Measurements from ENCODE around the gene SPDYC. TPM values are rescaled to one million over a fixed set of nuclear protein-coding genes. Genes with fewer than 3 reads are reported as not detected.
A peak's percentile ranks its signal among the peaks of the same experiment; 100 is the strongest.
"Not testable (repeated sequence)": the region's sequence is repeated elsewhere in the genome, so short reads cannot be mapped to it uniquely, and the experiment has no call there.

SPDYC gene
- total RNA-seq, 3 donors from 2014 or later: not detected

GRCh38 chr11:65174571-65175010 lies 4.6 kb downstream of the SPDYC start:
- ATAC-seq; H3K4me1 Mint-ChIP-seq (ENCODE audit: low read depth); H3K9me3 Mint-ChIP-seq; DNase-seq; H3K4me3 Mint-ChIP-seq; H3K36me3 Mint-ChIP-seq (ENCODE audit: insufficient read depth); H3K27me3 Mint-ChIP-seq (ENCODE audit: low read depth): not testable (repeated sequence)

GRCh38 chr11:65180877-65181568 lies 11.0 kb downstream of the SPDYC start:
- DNase-seq (peak; percentile 41), ATAC-seq (peak; percentile 82)
- H3K36me3 Mint-ChIP-seq (ENCODE audit: insufficient read depth): peaks cover 2% of the 10 kb centered on the region
- no peaks in the 10 kb centered on the region for H3K27me3 Mint-ChIP-seq (ENCODE audit: low read depth)
- H3K4me3 Mint-ChIP-seq: peak overlapping the region; percentile 85
- no peaks in the 10 kb centered on the region for H3K9me3 Mint-ChIP-seq
- peaks cover 17% of the 10 kb centered on the region for H3K4me1 Mint-ChIP-seq (ENCODE audit: low read depth)

- no peaks in the 10 kb centered on the region for H3K9me3 Mint-ChIP-seq
- peak; percentile 87 to 88 for ATAC-seq
- peak; percentile 63 for DNase-seq
- no peaks in the 10 kb centered on the region for H3K27me3 Mint-ChIP-seq (ENCODE audit: low read depth)
- H3K4me1 Mint-ChIP-seq (ENCODE audit: low read depth): peaks cover 17% of the 10 kb centered on the region
- H3K36me3 Mint-ChIP-seq (ENCODE audit: insufficient read depth): peaks cover 8% of the 10 kb centered on the region
- peak within 1 kb of the TSS; percentile 88 for H3K4me3 Mint-ChIP-seq
Observed at GRCh38 chr11:65181569-65182257, 11.7 kb downstream of the SPDYC start, which contains the start of gene CAPN1. Gene CAPN1 (plus strand): TSS chr11:65181928. CDS start chr11:65182702, 774 bp downstream.

GRCh38 chr11:65182258-65183170 lies 12.5 kb downstream of the SPDYC start:
- H3K27me3 Mint-ChIP-seq (ENCODE audit: low read depth): no peaks in the 10 kb centered on the region
- DNase-seq (no peak), ATAC-seq (peak in 1 of 2 donors; percentile 5)
- H3K4me3 Mint-ChIP-seq: peak overlapping the region; percentile 88
- no peaks in the 10 kb centered on the region for H3K9me3 Mint-ChIP-seq
- peaks cover 17% of the 10 kb centered on the region for H3K4me1 Mint-ChIP-seq (ENCODE audit: low read depth)
- H3K36me3 Mint-ChIP-seq (ENCODE audit: insufficient read depth): peaks cover 11% of the 10 kb centered on the region

GRCh38 chr11:65183201-65183891 lies 13.3 kb downstream of the SPDYC start:
- ATAC-seq (no peak), DNase-seq (no peak)
- Mint-ChIP-seq H3K4me1 (ENCODE audit: low read depth) (peaks cover 17% of the 10 kb centered on the region), H3K36me3 (ENCODE audit: insufficient read depth) (peaks cover 8% of the 10 kb centered on the region), H3K9me3 (no peaks in the 10 kb centered on the region), H3K27me3 (ENCODE audit: low read depth) (no peaks in the 10 kb centered on the region), H3K4me3 (peak overlapping the region; percentile 88)

- Mint-ChIP-seq H3K4me1 (ENCODE audit: low read depth) (peaks cover 17% of the 10 kb centered on the region), H3K4me3 (no peak overlapping the region), H3K27me3 (ENCODE audit: low read depth) (no peaks in the 10 kb centered on the region), H3K36me3 (ENCODE audit: insufficient read depth) (peaks cover 8% of the 10 kb centered on the region), H3K9me3 (no peaks in the 10 kb centered on the region)
- no peak for ATAC-seq
- no peak for DNase-seq
Observed at GRCh38 chr11:65184146-65184545, 14.1 kb downstream of the SPDYC start.

GRCh38 chr11:65185171-65185570 lies 15.1 kb downstream of the SPDYC start:
- H3K4me3 Mint-ChIP-seq: no peak overlapping the region
- H3K9me3 Mint-ChIP-seq: no peaks in the 10 kb centered on the region
- ATAC-seq (no peak), DNase-seq (no peak)
- peaks cover 17% of the 10 kb centered on the region for H3K4me1 Mint-ChIP-seq (ENCODE audit: low read depth)
- no peaks in the 10 kb centered on the region for H3K27me3 Mint-ChIP-seq (ENCODE audit: low read depth)
- peaks cover 18% of the 10 kb centered on the region for H3K36me3 Mint-ChIP-seq (ENCODE audit: insufficient read depth)

GRCh38 chr11:65185869-65186341 lies 15.9 kb downstream of the SPDYC start:
- DNase-seq: no peak
- Mint-ChIP-seq H3K4me3 (no peak overlapping the region), H3K9me3 (no peaks in the 10 kb centered on the region), H3K4me1 (ENCODE audit: low read depth) (peaks cover 17% of the 10 kb centered on the region), H3K36me3 (ENCODE audit: insufficient read depth) (peaks cover 23% of the 10 kb centered on the region), H3K27me3 (ENCODE audit: low read depth) (no peaks in the 10 kb centered on the region)
- ATAC-seq: no peak

GRCh38 chr11:65186701-65187100 lies 16.7 kb downstream of the SPDYC start:
- Mint-ChIP-seq H3K9me3 (no peaks in the 10 kb centered on the region), H3K27me3 (ENCODE audit: low read depth) (no peaks in the 10 kb centered on the region), H3K36me3 (ENCODE audit: insufficient read depth) (peaks cover 23% of the 10 kb centered on the region), H3K4me1 (ENCODE audit: low read depth) (peaks cover 17% of the 10 kb centered on the region), H3K4me3 (no peak overlapping the region)
- no peak for ATAC-seq
- no peak for DNase-seq

- H3K4me3 Mint-ChIP-seq: no peak overlapping the region
- no peak for DNase-seq
- ATAC-seq: no peak
- H3K4me1 Mint-ChIP-seq (ENCODE audit: low read depth): peaks cover 17% of the 10 kb centered on the region
- H3K36me3 Mint-ChIP-seq (ENCODE audit: insufficient read depth): peaks cover 23% of the 10 kb centered on the region
- no peaks in the 10 kb centered on the region for H3K27me3 Mint-ChIP-seq (ENCODE audit: low read depth)
- no peaks in the 10 kb centered on the region for H3K9me3 Mint-ChIP-seq
Observed at GRCh38 chr11:65187146-65187675, 17.2 kb downstream of the SPDYC start.

GRCh38 chr11:65187971-65188461 lies 18.0 kb downstream of the SPDYC start:
- no peak for ATAC-seq
- no peak for DNase-seq
- Mint-ChIP-seq H3K4me1 (ENCODE audit: low read depth) (peaks cover 12% of the 10 kb centered on the region), H3K4me3 (no peak overlapping the region), H3K9me3 (no peaks in the 10 kb centered on the region), H3K27me3 (ENCODE audit: low read depth) (no peaks in the 10 kb centered on the region), H3K36me3 (ENCODE audit: insufficient read depth) (peaks cover 23% of the 10 kb centered on the region)

GRCh38 chr11:65188486-65188885 lies 18.5 kb downstream of the SPDYC start:
- Mint-ChIP-seq H3K36me3 (ENCODE audit: insufficient read depth) (peaks cover 27% of the 10 kb centered on the region), H3K27me3 (ENCODE audit: low read depth) (no peaks in the 10 kb centered on the region), H3K4me3 (no peak overlapping the region), H3K9me3 (no peaks in the 10 kb centered on the region), H3K4me1 (ENCODE audit: low read depth) (peaks cover 8% of the 10 kb centered on the region)
- no peak for DNase-seq
- ATAC-seq: no peak

GRCh38 chr11:65189191-65189590 lies 19.2 kb downstream of the SPDYC start:
- ATAC-seq (no peak), DNase-seq (no peak)
- H3K9me3 Mint-ChIP-seq: no peaks in the 10 kb centered on the region
- H3K27me3 Mint-ChIP-seq (ENCODE audit: low read depth): no peaks in the 10 kb centered on the region
- peaks cover 27% of the 10 kb centered on the region for H3K36me3 Mint-ChIP-seq (ENCODE audit: insufficient read depth)
- peaks cover 4% of the 10 kb centered on the region for H3K4me1 Mint-ChIP-seq (ENCODE audit: low read depth)
- no peak overlapping the region for H3K4me3 Mint-ChIP-seq
